Hematopoietic multipotent progenitor cell treated with erythropoietin and hydrocortisone succinate and interleukin-3 and kit ligand, for 15 days (in vitro differentiated cells): ENCODE data around the gene ADAMTS20.
"Not testable (repeated sequence)": the region's sequence is repeated elsewhere in the genome, so short reads cannot be mapped to it uniquely, and the experiment has no call there.

Experiments used
- DNase-seq: peaks from one replicate; pipeline ENCODE4 v3.0.0-alpha.2; 2015; ENCODE audit warnings: low spot score

The ADAMTS20 gene

DNA sequence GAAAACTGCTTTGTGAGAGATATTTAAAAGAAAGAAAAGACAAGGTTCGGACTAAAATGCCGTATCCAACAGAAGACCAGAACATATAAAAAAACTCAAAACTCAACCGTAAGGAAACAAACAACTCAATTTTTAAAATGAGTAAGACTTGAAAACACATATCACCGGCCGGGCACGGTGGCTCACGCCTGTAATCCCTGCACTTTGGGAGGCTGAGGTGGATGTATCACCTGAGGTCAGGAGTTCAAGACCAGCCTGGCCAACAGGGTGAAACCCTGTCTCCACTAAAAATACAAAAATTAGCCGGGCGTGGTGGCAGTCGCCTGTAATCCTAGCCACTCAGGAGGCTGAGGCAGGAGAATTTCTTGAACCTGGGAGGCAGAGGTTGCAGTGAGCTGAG lies 192.0 kb downstream of the ADAMTS20 start:
- DNase-seq, result not testable (repeated sequence)

DNA sequence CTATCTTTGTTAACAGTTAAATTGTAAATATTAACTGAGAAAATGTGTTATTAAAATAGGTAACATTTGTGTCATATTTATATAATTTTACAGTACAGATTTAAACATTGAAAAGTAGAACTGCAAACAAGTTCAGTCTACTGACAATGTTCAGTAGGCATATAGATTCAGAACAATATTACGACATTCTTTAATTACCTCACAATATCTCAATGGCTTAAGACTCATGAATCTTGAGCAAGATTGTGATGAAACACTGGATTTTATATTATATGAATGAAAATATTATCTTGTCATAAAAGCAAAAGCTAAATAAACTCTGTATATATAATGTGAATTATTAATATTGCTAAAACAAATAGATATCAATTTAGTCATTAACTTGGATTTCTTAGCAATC lies 194.9 kb downstream of the ADAMTS20 start:
- no peak for DNase-seq

DNA sequence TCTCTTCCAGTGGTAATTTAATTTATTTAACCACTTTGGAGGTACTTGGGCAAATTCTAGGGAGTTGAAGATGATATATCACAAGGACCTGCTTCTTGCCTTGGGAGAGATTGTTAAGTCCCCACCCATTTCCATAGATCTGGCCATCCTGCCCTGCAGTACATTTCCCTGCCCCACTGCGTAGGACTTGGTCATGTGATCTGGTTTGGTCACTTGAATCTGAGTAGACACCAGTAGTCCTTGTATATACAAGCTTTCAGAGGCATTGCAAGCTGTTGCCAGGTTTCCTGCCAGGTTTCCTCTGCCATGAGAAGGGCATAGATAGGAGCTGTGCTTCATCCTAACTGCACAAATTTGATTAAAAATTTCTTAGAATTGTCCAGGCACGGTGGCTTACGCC lies 200.0 kb downstream of the ADAMTS20 start:
- DNase-seq, result no peak

DNA sequence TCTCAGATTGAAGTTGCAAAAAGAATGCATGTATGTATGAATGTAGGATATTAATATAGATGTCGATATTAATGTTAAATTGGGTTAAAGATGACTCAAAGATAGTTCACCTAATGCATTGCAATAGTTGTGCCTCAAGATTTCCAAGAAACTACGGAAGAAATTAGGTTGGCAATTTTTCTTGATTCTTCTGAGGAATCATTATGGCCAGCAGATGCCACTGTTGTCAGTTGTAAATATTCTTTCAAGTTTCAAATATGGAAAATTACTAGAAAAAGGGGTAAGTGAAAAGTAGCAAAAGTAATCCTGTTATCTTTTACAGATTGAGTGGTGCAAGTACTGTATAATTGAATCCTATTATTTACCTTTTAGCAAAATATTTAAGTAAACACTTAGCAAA lies 202.1 kb downstream of the ADAMTS20 start:
- no peak for DNase-seq

DNA sequence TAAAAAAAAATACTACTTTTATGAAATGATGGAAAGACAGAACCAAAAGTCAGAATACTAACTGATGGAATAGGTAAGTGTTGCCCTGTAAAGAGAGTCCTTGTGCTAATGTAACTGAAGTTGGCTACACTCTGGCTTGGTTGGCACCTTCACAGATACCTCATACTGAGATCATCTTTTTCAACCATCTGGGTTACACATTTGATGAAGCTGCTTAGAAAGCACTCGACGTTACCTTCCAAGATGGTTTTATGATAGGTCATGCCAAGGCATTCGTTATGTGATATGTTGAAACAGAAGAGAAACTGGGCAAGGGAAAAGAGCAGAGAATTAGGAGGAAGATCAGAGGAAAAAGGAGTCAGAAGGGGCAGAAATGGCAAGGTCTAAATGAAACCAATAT lies 203.8 kb downstream of the ADAMTS20 start:
- DNase-seq, result no peak

DNA sequence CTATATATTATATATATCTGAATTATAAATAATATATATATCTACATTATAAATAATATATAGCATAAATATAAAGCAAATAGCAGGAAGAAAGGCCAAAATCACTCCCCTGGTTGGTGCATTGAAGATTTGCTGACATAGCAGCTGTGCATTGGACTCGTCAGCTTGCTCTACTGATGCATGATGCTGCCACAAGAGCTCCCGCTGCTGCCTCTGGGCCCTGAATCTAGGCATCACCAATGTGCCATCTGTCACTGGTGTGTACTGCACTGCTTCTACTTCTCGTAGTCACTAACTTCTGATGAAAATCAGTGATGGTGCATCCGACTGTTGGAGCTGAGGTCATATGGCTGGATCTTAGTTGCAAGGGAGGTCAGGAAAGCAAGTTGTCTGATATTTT lies 205.0 kb downstream of the ADAMTS20 start:
- no peak for DNase-seq

DNA sequence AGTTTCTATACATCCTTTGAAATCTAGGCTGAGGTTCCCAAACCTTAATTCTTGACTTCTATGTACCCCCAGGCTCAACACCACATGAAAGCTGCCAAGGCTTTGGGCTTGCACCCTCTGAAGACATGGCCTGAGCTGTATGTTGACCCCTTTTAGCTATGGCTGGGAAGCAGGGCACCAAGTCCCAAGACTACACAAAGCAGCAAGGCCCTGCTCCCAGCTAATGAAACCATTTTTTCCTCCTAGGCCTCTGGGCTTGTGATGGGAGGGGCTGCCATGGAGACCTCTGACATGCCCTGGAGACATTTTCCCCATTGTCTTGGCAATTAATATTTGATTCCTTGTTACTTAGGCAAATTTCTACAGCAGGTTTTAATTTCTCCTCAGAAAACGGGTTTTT lies 207.0 kb downstream of the ADAMTS20 start:
- DNase-seq, result no peak

DNA sequence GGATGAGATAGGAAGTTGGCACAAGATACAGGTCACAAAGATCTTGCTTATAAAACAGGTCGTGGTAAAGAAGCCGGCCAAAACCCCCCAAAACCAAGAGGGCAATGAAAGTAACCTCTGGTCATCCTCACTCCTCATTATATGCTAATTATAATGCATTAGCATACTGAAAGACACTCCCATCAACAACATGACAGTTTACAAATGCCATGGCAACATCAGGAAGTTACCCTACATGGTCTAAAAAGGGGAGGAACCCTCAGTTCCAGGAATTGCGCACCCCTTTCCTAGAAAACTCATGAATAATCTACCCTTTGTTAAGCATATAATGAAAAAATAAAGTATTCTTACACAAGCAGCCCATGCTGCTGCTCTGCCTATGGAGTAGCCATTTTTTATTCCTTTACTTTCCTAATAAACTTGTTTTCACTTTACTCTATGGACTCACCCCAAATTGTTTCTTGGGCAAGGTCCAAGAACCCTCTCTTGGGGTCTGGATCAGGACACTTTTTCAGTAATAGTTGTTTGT lies 210.2 kb downstream of the ADAMTS20 start:
- not testable (repeated sequence) for DNase-seq

DNA sequence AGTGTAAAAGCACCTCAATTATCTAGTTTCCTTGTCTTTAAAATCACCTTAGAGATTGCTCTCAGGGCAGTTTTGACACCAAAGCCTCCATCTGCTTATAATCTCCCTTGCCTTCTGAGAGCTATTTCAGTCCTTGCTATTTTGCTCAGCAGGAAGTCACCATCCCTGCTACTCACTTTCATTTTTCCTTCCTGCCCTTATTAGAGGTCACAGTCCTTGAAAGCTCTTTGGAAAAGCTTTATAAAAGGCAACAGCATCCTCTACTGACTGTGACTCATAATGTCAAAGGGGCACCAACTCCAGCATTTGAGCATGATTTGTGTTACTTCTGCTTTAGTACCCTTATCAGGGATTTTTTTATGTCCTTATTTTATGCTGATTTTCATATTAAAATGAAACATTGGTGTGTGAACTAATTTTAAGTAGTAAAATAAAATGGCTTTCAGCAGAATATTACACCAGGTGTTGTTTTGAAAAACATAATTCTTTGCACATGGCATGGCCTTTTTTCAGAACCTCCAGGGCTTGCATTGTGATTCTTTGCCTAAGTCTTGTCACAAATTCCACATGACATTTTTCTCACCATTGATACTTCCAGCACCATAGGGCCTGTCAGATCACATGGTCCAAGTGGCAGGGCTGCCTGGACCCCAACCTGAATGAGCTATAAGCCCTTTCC lies 213.0 kb downstream of the ADAMTS20 start:
- DNase-seq, result no peak

DNA sequence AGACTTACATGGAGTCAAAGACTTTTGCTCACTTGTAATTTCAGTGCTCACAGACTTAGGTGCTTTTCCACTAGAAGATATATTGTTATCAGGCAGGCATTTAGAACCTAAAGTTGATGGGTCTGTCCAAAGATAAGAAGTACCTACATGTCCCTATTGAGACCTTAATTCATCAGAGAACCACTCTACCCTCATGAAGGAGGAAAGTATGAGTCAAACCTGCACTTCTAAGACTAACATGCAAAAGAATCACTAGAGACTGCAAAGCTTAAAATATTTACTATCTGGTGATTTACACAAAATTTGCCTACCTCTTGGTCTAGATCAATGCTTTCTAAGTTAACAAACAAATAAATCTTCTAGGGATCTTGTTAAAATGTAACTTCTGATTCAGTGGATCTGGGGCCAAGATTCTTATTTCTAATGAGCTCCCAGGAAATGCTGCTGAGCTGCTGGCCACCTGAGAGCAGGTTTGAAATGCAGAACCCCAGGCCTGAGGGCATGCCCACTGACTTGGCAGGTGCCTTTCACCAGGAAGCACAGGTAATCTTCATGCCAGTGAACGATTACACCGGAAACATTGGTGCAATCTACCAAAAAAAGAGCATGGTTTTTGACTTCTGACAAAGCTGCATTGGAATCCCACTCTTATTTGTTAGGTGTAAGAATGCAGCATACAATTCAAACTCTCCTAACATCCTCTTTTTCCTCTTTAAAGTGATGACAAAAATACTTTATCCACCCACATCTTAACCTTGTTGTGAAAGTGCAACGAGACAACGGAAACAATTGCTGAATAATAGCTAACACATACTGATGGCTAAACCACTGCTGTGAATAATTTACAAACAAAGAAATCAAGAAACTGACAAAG lies 214.2 kb downstream of the ADAMTS20 start:
- no peak for DNase-seq

DNA sequence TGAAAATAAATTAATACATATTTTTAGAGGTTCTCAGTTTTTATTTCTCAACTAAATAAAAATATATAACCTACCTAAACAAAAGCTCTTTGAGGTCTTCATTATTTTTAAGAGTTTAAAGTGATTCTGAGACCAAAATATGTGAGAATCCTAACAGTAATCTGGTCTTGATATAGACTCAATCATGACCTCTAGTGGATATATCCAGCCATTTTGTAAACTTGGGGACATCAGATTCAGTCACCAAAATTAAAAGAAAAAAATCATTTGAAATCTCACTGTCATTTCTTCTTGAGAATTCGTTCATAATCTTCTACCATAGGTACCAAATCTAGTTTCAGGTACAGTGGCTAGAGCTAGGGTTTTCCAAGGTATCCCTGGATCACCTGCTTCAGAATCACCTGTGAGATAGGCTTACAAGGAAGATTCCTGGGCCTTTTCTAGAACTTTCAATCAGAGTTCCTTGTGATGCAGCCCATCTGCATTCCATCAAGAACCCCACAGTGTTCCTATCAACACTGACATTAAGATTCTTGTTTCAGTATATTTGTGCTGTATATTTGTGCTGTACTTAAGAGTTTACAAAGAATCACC lies 214.9 kb downstream of the ADAMTS20 start:
- no peak for DNase-seq

DNA sequence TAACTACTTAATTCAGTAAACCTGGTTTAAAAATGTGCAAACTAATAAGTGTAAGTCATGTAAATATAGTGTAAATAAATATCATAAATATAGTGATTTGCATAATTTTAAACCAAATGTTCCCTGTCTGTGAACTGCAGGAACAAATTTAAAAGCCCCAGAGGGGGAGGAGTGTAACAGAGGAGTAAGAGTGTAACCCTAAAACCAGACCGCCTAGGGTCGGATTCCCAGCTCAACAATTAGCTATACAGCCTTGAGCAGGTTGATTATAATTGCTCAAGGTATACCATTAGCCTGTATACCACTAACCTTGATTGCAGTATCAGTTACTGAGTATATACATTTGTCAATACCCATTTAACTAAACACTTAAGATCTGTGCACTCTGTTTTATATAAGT lies 218.4 kb downstream of the ADAMTS20 start:
- DNase-seq, result no peak

DNA sequence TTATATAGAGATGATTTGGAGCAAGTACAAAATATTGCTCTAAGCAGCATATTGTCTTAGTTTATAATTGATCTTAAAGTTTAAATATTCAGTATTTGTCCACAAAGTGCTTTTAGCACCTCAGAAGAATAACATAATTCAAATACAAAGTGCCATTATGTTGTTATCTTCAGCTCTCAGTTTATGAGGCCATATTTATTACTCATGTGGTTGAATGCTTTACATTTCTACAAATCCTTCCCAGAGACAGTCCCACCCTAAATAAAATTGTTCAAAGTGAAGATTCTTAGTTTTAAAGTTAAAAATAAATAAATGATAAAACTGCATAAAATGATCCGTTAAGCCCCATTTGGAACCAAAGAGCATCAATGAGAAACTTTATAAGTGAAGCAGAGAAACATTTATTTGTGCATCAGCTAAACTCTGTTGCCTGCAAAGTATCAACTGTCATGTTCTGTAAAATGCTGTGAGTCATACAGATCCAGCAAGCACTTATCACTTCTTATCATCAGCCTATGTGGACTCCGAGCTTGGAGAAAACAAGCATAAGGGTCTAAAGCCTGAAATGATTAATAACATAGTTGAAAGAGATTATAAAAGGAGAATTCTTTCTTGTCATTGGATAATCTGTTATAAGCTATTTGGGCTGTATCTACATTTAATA lies 218.9 kb downstream of the ADAMTS20 start:
- DNase-seq, result no peak

DNA sequence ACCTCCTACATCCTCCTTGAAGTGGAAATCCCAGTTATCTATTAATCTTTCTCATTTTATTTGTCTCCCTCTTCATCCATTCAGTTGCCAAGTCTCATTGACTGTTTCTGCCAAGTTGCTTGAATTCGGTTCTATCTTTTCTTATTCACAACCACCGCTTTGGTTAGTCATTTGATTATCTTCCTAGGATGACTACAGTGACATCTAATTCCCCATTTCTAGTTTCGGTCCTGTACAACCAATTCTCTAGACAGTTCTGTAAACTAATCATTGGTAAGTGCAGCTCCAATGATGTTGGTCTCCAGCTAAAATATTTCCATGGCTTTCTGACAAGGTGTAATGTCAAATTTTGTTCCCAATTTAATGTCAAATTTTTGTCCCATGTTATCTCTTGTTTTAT lies 220.1 kb downstream of the ADAMTS20 start:
- DNase-seq, result no peak

DNA sequence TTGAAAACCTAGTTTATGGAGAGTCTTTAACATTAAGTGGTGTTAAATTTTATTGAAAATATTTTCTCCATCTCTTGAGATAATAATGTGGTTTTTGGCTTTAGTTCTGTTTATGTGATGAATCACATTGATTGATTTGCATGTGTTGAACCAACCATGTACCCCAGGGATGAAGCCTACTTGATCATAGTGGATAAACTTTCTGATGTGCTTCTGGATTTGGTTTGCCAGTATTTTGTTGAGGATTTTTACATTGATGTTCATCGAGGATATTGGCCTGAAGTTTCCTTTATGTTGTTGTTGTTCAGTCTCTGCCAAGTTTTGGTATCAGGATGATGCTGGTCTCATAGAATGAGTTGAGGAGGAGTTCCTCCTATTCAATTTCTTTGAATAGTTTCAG lies 222.6 kb downstream of the ADAMTS20 start:
- no peak for DNase-seq

DNA sequence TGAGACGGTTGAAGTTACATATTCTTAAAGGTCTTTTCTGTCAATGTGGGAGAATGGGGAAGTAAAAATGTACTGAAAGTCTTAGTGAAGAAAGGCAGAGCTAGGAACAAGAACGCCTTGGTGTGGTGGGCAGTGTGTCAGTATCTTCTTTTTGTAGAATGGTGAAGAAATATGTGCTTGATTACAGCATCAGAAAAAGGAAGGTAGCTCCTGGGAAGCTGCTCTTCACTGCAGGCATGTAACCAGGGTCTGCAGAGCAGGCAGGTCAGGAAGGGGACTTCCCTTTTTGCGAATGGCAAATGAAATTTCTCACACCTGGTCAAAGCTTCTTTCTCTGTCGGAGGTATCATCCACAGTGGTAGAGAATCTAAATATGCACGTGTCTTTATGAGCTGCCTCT lies 226.2 kb downstream of the ADAMTS20 start:
- DNase-seq, result no peak

DNA sequence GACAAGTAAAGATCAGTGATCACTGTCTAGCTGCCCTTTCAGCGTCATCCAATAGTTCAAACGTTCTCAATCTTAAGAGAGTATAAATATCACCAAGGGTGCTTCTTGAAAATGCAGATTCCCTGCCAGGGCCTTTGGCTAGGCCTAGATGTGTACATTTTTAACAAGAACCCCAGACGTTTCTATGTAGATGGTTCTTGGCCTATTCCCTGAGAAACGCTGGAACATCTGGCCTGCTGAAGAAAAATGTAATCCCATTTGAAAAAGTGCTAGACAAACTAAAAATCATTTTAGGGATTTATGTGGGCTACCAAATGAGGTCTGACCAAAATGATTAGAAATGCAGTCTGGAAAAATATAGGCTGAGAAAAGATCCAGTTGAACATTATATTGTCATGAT lies 231.7 kb downstream of the ADAMTS20 start:
- DNase-seq, result no peak

DNA sequence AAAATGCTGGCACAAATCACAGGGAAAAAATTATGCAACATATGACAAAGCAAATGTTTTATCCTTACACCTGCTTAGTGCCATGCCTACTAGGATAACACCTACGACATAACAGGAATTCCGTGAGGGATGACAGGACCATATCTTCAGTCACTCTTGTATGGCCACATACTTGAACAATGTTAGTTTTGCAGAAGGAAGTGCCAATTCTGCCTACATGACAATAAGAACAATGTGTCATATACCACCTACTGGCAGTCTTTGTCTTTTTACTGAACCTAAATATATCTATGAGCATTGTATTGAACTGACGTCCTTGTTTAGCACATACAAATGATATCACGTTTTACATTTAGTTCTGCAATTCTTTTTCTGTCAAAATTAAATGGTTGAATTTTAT lies 234.0 kb downstream of the ADAMTS20 start:
- DNase-seq, result no peak

DNA sequence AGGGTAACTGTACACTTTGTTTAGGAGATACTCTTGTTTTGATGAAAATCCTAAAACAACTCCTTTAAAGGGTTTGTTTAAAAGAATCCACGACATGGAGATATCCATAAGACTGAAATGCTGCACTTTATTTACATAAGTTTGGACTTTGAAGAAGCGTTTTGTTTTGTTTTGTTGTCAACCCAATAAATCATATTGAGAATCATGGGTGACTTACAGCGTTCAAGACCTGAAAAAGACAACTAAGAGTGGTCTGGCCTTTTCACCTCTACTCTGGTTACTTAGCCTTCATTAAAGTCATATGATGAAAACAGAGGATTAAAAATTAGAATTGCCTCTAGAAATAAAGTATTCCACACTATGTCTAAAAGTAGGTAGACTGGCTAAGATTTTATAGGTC lies 234.8 kb downstream of the ADAMTS20 start:
- no peak for DNase-seq

DNA sequence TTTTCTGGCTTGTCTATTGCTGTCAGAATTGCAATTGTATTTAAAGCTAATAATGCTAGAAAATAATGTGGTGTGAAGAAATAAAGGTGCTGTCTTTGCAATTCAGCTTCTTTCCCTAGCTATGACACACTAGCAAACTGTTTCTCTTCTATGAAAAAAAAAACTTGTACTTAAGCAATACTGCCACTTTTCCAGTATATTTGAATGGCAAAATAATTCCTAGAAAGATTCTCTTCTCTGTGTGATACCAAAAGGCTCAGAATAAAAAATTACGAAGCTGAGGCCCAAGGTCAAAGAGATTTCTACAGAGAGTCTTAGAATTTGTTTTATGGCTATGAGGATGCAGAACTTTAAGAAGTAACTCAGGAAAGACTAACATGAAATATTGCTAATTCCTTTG lies 235.5 kb downstream of the ADAMTS20 start:
- DNase-seq, result no peak

DNA sequence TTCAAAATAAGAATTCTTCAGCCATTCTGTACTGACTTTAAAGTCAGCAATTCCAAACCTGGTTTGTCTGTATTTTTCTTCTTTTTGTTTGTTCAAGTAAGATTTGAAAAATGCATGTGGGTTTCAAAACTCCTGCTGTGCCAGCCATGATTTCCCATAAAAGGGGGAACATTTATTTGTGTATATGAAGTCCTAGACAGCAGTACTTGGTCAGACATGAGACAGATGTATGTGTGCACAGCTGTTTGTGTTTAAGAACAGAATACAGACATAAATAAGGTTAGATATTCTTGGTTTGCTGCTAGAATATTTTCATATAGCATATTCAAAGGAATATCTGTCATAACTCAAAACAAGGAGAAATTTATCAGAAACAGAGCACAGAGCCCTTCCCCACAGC lies 236.0 kb downstream of the ADAMTS20 start:
- DNase-seq, result no peak

DNA sequence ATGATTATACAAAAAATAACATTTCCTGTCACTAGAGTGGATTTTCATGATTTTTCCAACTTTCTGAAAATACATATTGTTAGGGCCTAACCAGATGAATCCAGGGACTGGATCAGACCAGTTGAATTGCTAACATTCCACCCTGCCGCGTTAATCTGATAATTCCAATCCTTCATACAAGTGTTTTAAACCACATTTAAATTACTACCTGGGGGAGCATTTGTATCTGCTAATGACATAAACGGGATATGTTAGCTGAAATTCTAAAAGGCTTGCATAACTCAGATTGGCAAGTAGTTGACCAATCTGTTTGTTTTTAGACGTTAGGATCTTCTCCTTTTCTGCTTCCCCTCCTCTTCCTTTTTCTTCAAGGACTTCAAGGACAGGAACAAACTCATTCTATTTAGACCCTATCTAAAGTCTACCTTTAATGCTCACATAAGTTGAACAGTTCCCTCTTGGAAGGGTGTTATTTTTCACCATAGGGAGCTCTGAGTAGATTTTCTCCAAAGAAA lies 239.0 kb downstream of the ADAMTS20 start:
- no peak for DNase-seq
